ENCODE measurements around the gene BRICD5.

Gene BRICD5

DNA sequence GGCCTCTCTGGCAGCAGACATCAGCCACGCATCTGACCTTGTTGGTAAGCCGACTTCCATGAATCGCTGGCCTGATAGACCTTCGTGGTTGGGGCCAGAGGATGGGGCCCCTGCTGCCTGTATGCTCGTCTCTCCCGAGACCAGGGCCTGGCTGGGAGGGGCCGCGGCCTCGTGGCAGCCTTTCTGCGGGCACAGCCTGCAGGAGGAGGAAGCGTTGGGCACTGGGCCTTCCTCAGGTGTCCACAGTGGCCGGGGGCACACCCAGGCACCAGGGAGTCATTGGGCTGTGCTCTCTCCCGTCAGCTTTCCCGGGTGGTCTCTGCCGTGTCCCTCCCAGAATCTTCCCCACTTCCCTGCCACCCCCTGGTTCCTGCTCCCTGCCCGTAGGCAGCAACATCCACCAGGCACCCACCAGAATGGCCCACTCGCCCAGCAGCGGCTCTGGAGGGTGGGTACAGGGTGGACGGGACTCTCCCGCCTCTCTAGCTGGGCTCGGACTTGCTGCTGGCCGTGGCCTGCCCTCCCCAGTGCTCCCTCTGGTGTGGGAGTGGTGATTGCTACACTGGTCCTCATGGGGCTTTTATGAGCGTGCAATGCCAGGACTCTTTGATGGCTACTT lies 19.1 kb upstream of the BRICD5 start:
- Histone ChIP-seq H3K9ac (ENCODE audit: low read depth, low read length) (no peak overlapping the region), H3K4me1 (ENCODE audit: control insufficient read depth, insufficient read depth, low read length) (no peaks in the 10 kb centered on the region), H3K36me3 (ENCODE audit: control insufficient read depth, insufficient read depth, low read length) (peaks cover 53% of the 10 kb centered on the region)

DNA sequence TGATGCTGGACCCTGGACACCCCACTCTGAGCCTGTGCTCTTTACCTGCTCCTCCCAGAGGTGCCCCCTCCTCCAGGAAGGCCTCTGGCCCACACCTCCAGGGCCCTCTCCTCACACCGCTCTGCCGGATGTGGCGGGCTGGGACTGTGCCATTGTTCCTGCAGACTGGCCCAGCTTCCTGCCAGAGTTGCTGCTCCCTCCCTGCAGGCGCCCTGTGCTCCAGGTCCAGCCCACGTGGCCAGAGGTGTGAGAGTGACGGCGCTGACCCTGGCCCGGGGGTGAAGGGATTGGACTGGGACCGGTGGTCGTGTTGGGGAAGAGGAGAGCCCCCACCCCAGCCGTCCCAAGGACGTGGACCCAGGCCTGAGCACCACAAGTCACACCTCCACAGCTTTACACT lies 18.4 kb upstream of the BRICD5 start:
- Histone ChIP-seq H3K4me3 (ENCODE audit: low read depth, low read length) (no peak overlapping the region), H3K4me1 (ENCODE audit: control insufficient read depth, insufficient read depth, low read length) (no peaks in the 10 kb centered on the region), H3K9me3 (ENCODE audit: control insufficient read depth, insufficient read depth, low read length) (no peaks in the 10 kb centered on the region), H3K9ac (ENCODE audit: low read depth, low read length) (no peak overlapping the region), H3K27me3 (ENCODE audit: control insufficient read depth, insufficient read depth, low read length) (no peaks in the 10 kb centered on the region), H3K36me3 (ENCODE audit: control insufficient read depth, insufficient read depth, low read length) (peaks cover 50% of the 10 kb centered on the region)

More for the DNA sequence above, 19.1 kb upstream of the BRICD5 start:
- no peak overlapping the region for H3K4me3 ChIP-seq (ENCODE audit: low read depth, low read length)
- no peaks in the 10 kb centered on the region for H3K27me3 ChIP-seq (ENCODE audit: control insufficient read depth, insufficient read depth, low read length)
- no peaks in the 10 kb centered on the region for H3K9me3 ChIP-seq (ENCODE audit: control insufficient read depth, insufficient read depth, low read length)

DNA sequence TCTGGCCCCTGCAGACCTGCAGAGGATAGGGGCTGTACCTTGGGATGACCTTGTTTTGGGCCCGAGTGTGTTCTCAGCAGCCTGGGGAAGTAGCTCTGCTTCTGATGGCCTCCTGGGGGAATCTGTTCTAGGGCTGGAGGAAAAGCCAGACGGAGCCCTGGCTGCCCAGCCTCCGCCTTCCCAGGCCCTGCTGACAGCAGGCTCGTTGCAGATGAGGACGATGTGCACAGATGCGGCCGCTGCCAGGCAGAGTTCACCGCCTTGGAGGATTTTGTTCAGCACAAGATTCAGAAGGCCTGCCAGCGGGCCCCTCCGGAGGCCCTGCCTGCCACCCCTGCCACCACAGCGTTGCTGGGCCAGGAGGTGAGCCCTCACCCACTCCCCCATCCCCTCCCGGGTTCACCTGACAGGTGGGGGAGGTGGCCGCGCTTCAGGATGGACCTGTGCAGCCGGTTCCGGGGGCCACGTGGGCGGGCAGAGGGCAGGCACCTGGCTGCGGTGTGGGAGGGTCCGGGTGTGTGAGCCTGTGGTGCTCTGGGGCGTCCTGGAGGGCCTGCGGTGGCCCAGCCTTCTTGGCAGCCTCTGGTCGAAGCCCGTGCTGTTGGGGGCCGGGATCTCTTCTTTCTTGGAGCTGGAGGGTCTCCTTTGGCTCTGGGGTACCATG lies 17.6 kb upstream of the BRICD5 start:
- H3K4me3 ChIP-seq (ENCODE audit: low read depth, low read length) = no peak overlapping the region
- H3K27me3 ChIP-seq (ENCODE audit: control insufficient read depth, insufficient read depth, low read length) = no peaks in the 10 kb centered on the region
- H3K36me3 ChIP-seq (ENCODE audit: control insufficient read depth, insufficient read depth, low read length) = peaks cover 46% of the 10 kb centered on the region
- H3K9me3 ChIP-seq (ENCODE audit: control insufficient read depth, insufficient read depth, low read length) = no peaks in the 10 kb centered on the region
- no peak overlapping the region for H3K9ac ChIP-seq (ENCODE audit: low read depth, low read length)
- H3K4me1 ChIP-seq (ENCODE audit: control insufficient read depth, insufficient read depth, low read length) = no peaks in the 10 kb centered on the region

DNA sequence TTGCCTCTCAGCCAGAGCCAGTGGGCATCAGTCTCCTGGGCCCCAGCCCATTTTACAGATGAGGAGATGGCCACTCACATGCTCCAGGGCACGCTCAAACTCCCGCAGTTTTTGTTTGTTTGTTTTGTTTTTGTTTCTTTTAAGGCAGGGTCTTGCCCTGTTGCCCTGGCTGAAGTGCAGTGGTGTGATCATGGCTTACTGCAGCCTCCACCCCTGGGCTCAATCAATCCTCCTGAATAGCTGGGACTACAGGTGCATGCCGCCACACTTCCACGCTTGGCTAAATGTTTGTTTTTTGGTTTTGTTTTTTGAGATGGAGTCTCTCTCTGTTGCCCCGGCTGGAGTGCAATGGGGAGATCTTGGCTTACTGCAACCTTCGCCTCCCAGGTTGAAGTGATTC lies 16.3 kb upstream of the BRICD5 start:
- H3K9ac ChIP-seq (ENCODE audit: low read depth, low read length) = no peak overlapping the region
- no peaks in the 10 kb centered on the region for H3K4me1 ChIP-seq (ENCODE audit: control insufficient read depth, insufficient read depth, low read length)
- H3K9me3 ChIP-seq (ENCODE audit: control insufficient read depth, insufficient read depth, low read length) = no peaks in the 10 kb centered on the region
- H3K4me3 ChIP-seq (ENCODE audit: low read depth, low read length) = no peak overlapping the region
- no peaks in the 10 kb centered on the region for H3K27me3 ChIP-seq (ENCODE audit: control insufficient read depth, insufficient read depth, low read length)
- peaks cover 34% of the 10 kb centered on the region for H3K36me3 ChIP-seq (ENCODE audit: control insufficient read depth, insufficient read depth, low read length)

DNA sequence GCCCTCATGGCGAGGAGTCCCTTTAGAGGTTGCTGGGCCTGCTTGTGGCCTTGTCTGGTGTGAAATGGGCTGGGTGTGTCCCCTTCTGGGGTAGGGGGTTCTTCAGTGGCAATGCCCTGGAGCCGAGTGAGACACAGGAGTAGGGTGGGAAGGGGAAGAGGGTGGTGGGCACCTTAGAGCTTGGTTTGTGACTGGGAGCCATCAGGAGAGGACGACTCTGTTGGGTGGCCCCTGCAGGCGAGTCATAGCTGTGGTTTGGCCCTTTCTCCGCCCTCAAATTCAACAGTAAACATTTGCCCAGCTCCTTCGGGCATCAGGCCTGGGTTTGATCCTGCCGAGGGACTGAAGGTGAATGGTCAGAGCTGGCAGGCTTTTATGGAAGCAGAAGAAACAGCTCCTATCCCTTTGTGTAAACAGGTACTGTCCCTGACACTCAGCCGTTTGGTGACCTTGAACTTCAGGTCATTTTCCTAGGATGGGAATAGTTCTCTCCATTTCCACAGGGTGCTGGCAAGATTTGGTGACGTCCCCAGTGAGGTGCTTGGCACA lies 15.7 kb upstream of the BRICD5 start:
- Histone ChIP-seq H3K9ac (ENCODE audit: low read depth, low read length) (no peak overlapping the region), H3K27me3 (ENCODE audit: control insufficient read depth, insufficient read depth, low read length) (no peaks in the 10 kb centered on the region), H3K4me3 (ENCODE audit: low read depth, low read length) (no peak overlapping the region), H3K9me3 (ENCODE audit: control insufficient read depth, insufficient read depth, low read length) (no peaks in the 10 kb centered on the region), H3K36me3 (ENCODE audit: control insufficient read depth, insufficient read depth, low read length) (peaks cover 28% of the 10 kb centered on the region), H3K4me1 (ENCODE audit: control insufficient read depth, insufficient read depth, low read length) (no peaks in the 10 kb centered on the region)

DNA sequence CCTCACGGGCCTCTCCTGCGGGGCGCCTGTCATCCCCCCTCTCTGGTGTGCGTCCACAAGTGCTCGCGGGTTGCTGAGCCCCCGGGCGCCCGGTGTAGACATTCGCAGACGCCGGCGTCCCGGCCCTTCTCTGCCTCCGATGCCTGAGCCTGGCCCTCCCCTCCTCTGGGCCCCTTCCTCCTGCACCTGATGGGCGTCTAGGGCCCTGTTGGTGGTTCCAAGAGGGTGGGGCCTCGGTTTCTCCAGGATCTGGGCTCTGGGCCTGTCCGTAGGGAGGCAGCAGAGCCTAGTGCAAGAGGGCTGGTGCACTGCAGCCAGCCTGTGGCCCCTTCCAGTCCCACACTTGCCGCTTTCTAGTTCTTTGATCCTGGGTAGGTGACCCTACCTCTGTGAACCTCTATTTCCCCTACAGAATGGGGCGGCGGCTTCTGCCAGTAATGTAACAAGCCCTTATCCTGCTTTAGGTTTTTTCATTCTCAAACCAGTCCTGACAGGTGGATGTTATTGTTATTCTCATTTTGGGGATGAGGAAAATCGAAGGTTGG lies 13.4 kb upstream of the BRICD5 start:
- Histone ChIP-seq H3K4me1 (ENCODE audit: control insufficient read depth, insufficient read depth, low read length) (no peaks in the 10 kb centered on the region), H3K9me3 (ENCODE audit: control insufficient read depth, insufficient read depth, low read length) (no peaks in the 10 kb centered on the region), H3K4me3 (ENCODE audit: low read depth, low read length) (peak overlapping the region; percentile 87), H3K27me3 (ENCODE audit: control insufficient read depth, insufficient read depth, low read length) (no peaks in the 10 kb centered on the region), H3K9ac (ENCODE audit: low read depth, low read length) (peak overlapping the region; percentile 87), H3K36me3 (ENCODE audit: control insufficient read depth, insufficient read depth, low read length) (peaks cover 14% of the 10 kb centered on the region)

DNA sequence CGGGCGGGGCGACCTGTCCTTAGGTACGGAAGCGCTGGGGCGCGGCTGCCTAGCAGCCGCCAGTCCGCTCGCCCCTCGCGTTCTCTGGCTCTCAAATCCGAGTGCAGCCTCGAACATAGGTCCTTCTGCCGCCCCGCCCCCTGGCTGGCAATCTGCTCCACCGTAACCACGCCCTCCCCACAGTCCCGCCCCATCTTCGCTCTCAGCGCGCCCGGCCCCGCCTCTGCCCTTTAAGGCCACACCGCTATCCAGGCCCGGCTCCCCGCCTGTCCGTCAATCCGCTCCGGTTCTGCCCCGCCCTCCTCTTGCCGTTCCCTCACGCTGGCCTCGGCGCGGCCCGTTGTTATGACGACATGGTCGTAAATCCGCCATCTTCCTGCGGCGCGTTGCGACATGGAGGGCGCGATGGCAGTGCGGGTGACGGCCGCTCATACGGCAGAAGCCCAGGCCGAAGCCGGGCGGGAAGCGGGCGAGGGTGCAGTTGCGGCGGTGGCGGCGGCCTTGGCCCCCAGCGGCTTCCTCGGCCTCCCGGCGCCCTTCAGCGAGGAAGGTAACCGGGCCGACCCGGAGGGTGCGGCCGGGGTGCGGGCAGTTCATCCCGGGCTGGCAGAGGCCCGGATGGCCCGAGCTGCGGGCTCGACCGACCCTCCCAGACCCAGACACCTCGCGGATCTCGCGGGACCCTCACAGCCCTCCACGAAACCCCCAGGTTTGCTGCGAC lies 12.7 kb upstream of the BRICD5 start, which contains the start of gene E4F1:
Gene E4F1 (plus strand): TSS at position 371 of the 721 bp plus-strand sequence. CDS start 23 bp downstream, at position 394.
- H3K9ac ChIP-seq (ENCODE audit: low read depth, low read length) = peak within 1 kb of the TSS; percentile 87
- H3K27me3 ChIP-seq (ENCODE audit: control insufficient read depth, insufficient read depth, low read length) = no peaks in the 10 kb centered on the region
- peaks cover 8% of the 10 kb centered on the region for H3K36me3 ChIP-seq (ENCODE audit: control insufficient read depth, insufficient read depth, low read length)
- H3K4me3 ChIP-seq (ENCODE audit: low read depth, low read length) = peak within 1 kb of the TSS; percentile 87
- H3K9me3 ChIP-seq (ENCODE audit: control insufficient read depth, insufficient read depth, low read length) = no peaks in the 10 kb centered on the region
- no peaks in the 10 kb centered on the region for H3K4me1 ChIP-seq (ENCODE audit: control insufficient read depth, insufficient read depth, low read length)

DNA sequence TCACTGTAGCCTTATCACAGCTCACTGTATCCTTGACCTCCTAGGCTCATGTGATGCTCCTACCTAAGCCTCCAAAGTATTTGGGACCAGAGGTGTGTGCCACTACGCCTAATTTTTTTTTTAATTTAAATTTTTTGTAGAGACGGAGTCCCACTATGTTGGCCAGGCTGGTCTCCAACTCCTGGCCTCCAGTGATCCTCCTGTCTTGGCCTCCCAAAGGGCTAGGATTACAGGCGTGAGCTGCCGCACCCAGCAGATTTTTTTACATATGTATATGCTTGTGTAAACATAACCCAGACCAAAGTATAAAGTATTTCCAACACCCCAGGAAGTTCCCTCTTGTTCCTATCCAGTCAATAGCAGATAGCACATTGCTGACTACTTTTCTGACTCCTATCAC lies 5.7 kb upstream of the BRICD5 start:
- no peaks in the 10 kb centered on the region for H3K4me1 ChIP-seq (ENCODE audit: control insufficient read depth, insufficient read depth, low read length)
- no peak overlapping the region for H3K9ac ChIP-seq (ENCODE audit: low read depth, low read length)
- H3K36me3 ChIP-seq (ENCODE audit: control insufficient read depth, insufficient read depth, low read length) = peaks cover 11% of the 10 kb centered on the region
- no peaks in the 10 kb centered on the region for H3K9me3 ChIP-seq (ENCODE audit: control insufficient read depth, insufficient read depth, low read length)
- H3K27me3 ChIP-seq (ENCODE audit: control insufficient read depth, insufficient read depth, low read length) = no peaks in the 10 kb centered on the region
- H3K4me3 ChIP-seq (ENCODE audit: low read depth, low read length) = no peak overlapping the region

DNA sequence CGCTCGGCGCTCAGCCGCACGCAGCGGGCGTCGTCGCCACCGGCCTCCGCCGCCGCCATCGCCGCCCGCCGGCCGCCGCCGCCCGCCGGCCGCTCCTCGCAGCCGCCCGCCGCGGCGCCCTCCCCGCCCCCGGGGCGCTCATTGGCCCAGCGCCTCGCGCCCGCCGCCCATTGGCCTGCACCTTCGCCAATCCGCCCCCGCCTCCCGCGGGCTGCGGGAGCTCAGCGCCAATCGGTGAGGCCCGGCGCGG lies 4.0 kb upstream of the BRICD5 start, which contains the start of gene PGP:
Gene PGP (minus strand): TSS at position 122 of the 250 bp plus-strand sequence. CDS start 63 bp downstream, at position 59.
- no peaks in the 10 kb centered on the region for H3K9me3 ChIP-seq (ENCODE audit: control insufficient read depth, insufficient read depth, low read length)
- no peaks in the 10 kb centered on the region for H3K4me1 ChIP-seq (ENCODE audit: control insufficient read depth, insufficient read depth, low read length)
- H3K4me3 ChIP-seq (ENCODE audit: low read depth, low read length) = peak within 1 kb of the TSS; percentile 89
- H3K36me3 ChIP-seq (ENCODE audit: control insufficient read depth, insufficient read depth, low read length) = peaks cover 14% of the 10 kb centered on the region
- H3K9ac ChIP-seq (ENCODE audit: low read depth, low read length) = peak within 1 kb of the TSS; percentile 77
- H3K27me3 ChIP-seq (ENCODE audit: control insufficient read depth, insufficient read depth, low read length) = no peaks in the 10 kb centered on the region

DNA sequence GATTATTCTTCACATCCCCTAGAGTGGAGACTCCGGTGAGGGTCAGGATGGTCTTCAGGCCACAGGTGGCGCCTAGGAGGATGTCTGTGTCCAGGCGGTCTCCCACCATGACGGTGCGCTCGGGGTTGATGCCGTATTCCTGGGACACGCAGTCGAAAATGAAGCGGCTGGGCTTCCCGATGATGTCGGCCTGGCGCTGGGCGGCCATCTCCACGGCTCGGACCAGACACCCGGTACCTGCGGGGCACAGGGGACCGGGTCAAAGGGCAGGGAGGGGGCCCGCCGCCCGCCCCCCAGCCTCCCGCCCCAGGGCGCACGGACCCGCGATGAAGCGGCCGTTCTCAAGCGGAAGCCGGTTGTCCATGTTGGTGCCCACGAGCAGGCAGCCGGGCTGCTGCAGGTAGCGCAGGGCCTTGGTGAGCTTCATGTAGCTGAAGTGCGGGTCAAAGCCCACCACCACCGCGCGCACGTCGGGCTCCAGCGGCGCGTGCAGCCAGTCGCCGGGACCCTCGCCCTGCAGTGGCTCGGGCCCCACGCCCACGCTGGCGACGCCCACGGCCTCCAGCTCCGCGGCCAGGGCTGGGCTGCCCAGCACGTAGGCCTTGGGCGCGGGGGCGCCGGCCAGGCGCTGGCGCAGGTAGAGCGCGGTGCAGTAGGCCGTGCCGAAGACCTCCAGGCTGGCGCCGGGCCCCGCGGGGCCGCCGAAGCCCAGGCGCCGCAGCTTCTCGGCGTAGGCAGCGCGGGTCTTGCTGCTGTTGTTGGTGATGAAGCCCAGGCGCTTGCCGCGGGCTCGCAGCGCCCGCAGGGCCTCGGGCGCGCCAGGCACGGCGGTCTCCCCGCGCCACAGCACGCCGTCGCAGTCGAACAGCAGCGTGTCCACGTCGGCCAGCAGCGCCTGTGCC lies 3.4 kb upstream of the BRICD5 start:
- Histone ChIP-seq H3K36me3 (ENCODE audit: control insufficient read depth, insufficient read depth, low read length) (peaks cover 20% of the 10 kb centered on the region), H3K4me3 (ENCODE audit: low read depth, low read length) (peak overlapping the region; percentile 75), H3K9me3 (ENCODE audit: control insufficient read depth, insufficient read depth, low read length) (no peaks in the 10 kb centered on the region), H3K27me3 (ENCODE audit: control insufficient read depth, insufficient read depth, low read length) (no peaks in the 10 kb centered on the region), H3K4me1 (ENCODE audit: control insufficient read depth, insufficient read depth, low read length) (no peaks in the 10 kb centered on the region), H3K9ac (ENCODE audit: low read depth, low read length) (peak overlapping the region; percentile 60)
